NCI-H1417 treated with DMSO at 0.1 percent for 48 hours (cell line): ENCODE results near the gene DHX16.
"Not testable (repeated sequence)": the region's sequence is repeated elsewhere in the genome, so short reads cannot be mapped to it uniquely, and the experiment has no call there.

Experiments used
- DNase-seq: peaks from one replicate; lab custom pipeline; 2025; lab: John Stamatoyannopoulos, UW

DHX16 gene

GRCh38 chr6:30678964-30679726 lies 6.3 kb upstream of the DHX16 start:
- DNase-seq, result peak; percentile 15

- DNase-seq, result no peak
Measured at GRCh38 chr6:30676660-30677285, 4.0 kb upstream of the DHX16 start.

GRCh38 chr6:30670760-30671527 lies 1.9 kb downstream of the DHX16 start:
- no peak for DNase-seq

- DNase-seq, result not testable (repeated sequence)
Measured at GRCh38 chr6:30666300-30666699, 6.5 kb downstream of the DHX16 start.

- no peak for DNase-seq
Measured at GRCh38 chr6:30664994-30665767, 7.6 kb downstream of the DHX16 start.

- not testable (repeated sequence) for DNase-seq
Measured at GRCh38 chr6:30657922-30658321, 14.9 kb downstream of the DHX16 start.

GRCh38 chr6:30657454-30657853 lies 15.4 kb downstream of the DHX16 start:
- DNase-seq, result no peak

GRCh38 chr6:30656513-30656912 lies 16.3 kb downstream of the DHX16 start:
- DNase-seq, result no peak

GRCh38 chr6:30655743-30656094 lies 17.1 kb downstream of the DHX16 start:
- no peak for DNase-seq

- no peak for DNase-seq
Measured at GRCh38 chr6:30654798-30655742, 17.7 kb downstream of the DHX16 start.

GRCh38 chr6:30651143-30651542 lies 21.7 kb downstream of the DHX16 start:
- DNase-seq, result no peak

- DNase-seq, result peak; percentile 55
Measured at GRCh38 chr6:30647242-30648116, 25.3 kb downstream of the DHX16 start.

- peak; percentile 57 for DNase-seq
Measured at GRCh38 chr6:30646450-30647241, 26.2 kb downstream of the DHX16 start, which contains the start of gene C6orf136. Gene C6orf136 (plus strand): TSS chr6:30647133. CDS start chr6:30647232, 99 bp downstream.

GRCh38 chr6:30645989-30646388 lies 26.8 kb downstream of the DHX16 start:
- no peak for DNase-seq

GRCh38 chr6:30644769-30645168 lies 28.0 kb downstream of the DHX16 start:
- no peak for DNase-seq

- DNase-seq, result no peak
Measured at GRCh38 chr6:30643656-30644055, 29.1 kb downstream of the DHX16 start.

- no peak for DNase-seq
Measured at GRCh38 chr6:30641048-30641447, 31.8 kb downstream of the DHX16 start.

GRCh38 chr6:30640481-30640880 lies 32.3 kb downstream of the DHX16 start:
- no peak for DNase-seq

- DNase-seq, result no peak
Measured at GRCh38 chr6:30635834-30636233, 37.0 kb downstream of the DHX16 start.
